Peyer's patch (tissue), 4 donors: ENCODE results near the gene ANO9.

ENCODE experiments used
- CTCF ChIP-seq, 6 experiments: fragments of 450-650 bp in 4 of 6; fragments of 200-600 bp in 2 of 6; sonication (generic) in 1 of 6; IDR thresholded peaks; one replicate each; pipeline ENCODE4 v1.5.1; 2017 to 2019; ENCODE audit warnings: antibody characterized with exemption in 6 of 6, mild to moderate bottlenecking in 3 of 6, moderate library complexity in 1 of 6
- POLR2A ChIP-seq, 2 donors: fragments of 450-650 bp; IDR thresholded peaks; one replicate each; pipeline ENCODE4 v1.5.1; 2017; ENCODE audit warnings: antibody characterized with exemption in 2 of 2, mild to moderate bottlenecking in 2 of 2, moderate library complexity in 2 of 2

- no peak for TF ChIP-seq POLR2A (IDR thresholded peaks at IDR 0.05)
- TF ChIP-seq CTCF (IDR thresholded peaks at IDR 0.05), result no peak
Measured at GRCh38 chr11:465896-466530, 24.2 kb upstream of the ANO9 start.
